ENCODE measurements around the gene HPN. TPM values are rescaled to one million over a fixed set of nuclear protein-coding genes. Genes with fewer than 3 reads are reported as not detected.
"Not testable (repeated sequence)": the region's sequence is repeated elsewhere in the genome, so short reads cannot be mapped to it uniquely, and the experiment has no call there.

Gene HPN
- total RNA-seq, 1 donor from 2014 or later: 564 TPM

DNA sequence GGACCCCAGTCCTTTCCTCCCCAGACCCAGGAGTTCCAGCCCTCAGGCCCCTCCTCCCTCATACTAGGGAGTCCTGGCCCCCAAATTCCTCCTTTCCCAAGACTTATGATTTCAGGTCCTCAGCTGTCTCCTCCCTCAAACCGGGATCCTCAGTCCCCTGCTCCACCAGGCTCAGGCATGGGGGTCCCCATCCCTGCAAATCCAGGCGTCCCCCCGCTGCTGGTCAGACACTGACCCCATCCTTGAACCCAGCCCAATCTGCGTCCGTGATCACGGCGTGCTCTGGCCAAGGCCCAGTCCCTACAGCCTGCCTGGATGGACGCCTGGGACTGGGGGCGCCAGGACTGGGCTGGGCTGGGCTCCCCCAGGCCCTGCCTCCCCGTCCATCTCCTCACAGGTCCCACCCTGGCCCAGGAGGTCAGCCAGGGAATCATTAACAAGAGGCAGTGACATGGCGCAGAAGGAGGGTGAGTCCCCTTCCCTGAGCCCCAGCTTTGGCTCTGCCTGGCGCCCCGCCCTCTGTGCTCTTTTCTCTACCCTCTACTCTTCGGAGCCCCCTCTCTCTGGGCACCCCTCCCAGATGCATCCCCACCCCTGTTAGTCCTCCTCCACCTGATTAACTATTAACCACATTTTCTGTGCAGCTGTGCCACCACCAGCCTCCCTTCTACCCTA is 672 bp downstream of the HPN start:
- peak; percentile 97 for DNase-seq (ENCODE audit: low spot score)
- peak; percentile 56 for ATAC-seq

- DNase-seq (ENCODE audit: low spot score) (no peak), ATAC-seq (no peak)
Measured at GRCh38 chr19:35042954-35043604, 1.6 kb downstream of the HPN start.

DNA sequence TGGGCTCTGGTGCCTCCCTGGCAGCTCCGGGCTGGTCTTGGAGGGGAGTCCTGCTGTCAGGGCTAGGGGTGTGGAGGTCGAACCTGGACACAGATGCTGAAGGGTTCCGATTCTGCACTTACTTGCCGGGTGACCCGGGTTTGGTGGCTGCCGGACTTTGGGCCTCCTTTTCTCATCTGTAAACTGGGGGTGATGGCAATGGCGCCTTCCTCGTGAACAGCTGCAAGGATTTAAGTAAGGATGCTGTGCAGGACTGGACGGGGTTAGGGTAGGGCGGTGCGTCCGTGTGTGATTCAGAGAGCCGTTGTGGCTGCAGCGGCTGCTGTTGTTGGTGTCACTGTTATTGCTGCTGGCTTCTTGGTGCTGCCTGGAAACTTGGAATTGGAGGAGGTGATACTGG is 2.4 kb downstream of the HPN start:
- no peak for DNase-seq (ENCODE audit: low spot score)
- no peak for ATAC-seq

DNA sequence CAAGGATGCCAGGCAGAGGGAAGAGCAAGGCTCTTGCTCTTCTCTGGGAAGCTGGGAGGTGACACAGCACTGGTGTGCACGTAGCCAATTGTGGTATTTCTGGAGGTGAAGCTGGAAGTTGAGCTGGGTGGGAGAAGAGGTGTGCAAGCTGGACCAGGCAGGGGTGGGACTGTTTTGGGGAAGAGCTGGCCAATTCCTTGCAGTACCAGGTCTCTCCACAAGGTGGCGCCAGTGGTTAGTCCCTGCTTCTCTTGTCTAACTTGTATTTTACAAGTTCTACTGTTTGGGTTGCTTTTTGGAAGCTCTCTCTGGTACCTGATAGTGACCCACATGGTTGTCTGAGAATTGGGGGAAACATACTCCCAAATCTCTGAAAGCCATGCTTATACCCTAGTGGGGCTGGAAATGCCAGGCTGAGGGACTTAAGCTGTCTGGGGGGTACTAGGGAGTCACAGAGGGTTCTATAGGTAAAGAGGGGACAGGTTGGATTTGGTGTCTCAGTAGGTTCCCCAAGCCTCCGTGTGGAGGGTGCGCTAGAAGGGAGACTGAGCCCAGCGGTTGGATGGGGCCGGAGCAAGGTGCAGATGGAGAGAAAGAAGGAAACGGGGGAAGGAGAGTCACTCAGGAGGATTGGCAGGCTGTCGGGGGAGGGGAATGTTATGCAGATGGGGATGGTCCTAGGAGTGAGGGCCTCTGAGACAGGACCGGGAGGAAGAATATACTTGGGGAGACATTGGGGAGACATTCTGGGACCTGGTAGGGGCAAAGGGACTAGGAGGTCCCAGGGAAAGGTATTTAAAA is 3.0 kb downstream of the HPN start:
- peak; percentile 3 for ATAC-seq
- peak; percentile 78 for DNase-seq (ENCODE audit: low spot score)

DNA sequence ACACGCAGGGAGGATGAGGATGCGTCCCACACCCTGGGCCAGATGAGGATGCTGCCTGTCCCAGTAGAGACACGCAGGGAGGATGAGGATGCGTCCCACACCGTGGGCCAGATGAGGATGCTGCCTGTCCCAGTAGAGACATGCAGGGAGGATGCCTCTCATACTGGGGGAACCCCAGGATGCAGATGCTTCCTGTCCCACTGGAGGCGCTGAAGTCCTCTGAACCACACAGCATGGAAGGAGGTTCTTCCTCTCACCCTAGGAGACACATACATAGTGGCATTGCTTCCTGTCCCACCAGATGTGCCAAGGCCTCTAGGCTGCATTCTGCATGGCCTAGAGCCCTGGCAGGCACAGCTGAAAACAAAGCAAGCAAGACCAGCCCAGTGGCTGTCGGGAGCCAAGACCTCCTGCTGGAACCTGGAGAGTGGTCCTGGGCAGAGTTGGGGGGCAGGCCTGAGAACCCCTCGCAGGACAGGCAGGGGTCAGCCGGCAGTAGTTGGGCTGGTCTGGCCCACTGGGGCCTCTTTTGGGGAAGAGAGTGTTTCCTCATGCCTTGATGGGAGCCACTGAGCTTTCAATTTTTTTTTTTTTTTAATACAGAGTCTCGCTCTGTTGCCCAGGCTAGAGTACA is 4.3 kb downstream of the HPN start:
- no peak for DNase-seq (ENCODE audit: low spot score)

GRCh38 chr19:35046461-35046860 is 4.9 kb downstream of the HPN start:
- DNase-seq (ENCODE audit: low spot score) (no peak), ATAC-seq (no peak)

More for the DNA sequence above, 4.3 kb downstream of the HPN start:
- no peak for ATAC-seq

GRCh38 chr19:35048911-35049411 is 7.4 kb downstream of the HPN start:
- DNase-seq (ENCODE audit: low spot score) (peak; percentile 94), ATAC-seq (peak; percentile 69)

- DNase-seq (ENCODE audit: low spot score) (no peak), ATAC-seq (no peak)
Measured at GRCh38 chr19:35049456-35049855, 7.9 kb downstream of the HPN start.

GRCh38 chr19:35050662-35051061 is 9.1 kb downstream of the HPN start:
- ATAC-seq; DNase-seq (ENCODE audit: low spot score): not testable (repeated sequence)

DNA sequence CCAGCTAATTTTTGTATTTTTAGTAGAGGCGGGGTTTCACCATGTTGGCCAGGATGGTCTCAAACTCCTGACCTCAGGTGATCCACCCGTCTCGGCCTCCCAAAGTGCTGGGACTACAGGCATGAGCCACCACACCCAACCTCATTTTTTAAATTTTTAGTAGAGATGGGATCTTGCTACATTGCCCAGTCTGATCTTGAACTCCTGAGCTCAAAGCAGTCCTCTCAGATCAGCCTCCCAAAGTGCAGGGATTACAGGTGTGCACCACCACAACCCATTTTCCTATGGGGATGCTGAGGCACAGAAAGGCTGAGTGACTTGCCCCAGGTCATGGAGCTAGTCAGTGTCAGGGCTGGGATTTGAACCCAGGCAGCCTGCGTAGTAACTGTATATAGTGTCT is 9.7 kb downstream of the HPN start:
- ATAC-seq; DNase-seq (ENCODE audit: low spot score): not testable (repeated sequence)

GRCh38 chr19:35051796-35052195 is 10.3 kb downstream of the HPN start:
- ATAC-seq: no peak
- DNase-seq (ENCODE audit: low spot score): no peak

DNA sequence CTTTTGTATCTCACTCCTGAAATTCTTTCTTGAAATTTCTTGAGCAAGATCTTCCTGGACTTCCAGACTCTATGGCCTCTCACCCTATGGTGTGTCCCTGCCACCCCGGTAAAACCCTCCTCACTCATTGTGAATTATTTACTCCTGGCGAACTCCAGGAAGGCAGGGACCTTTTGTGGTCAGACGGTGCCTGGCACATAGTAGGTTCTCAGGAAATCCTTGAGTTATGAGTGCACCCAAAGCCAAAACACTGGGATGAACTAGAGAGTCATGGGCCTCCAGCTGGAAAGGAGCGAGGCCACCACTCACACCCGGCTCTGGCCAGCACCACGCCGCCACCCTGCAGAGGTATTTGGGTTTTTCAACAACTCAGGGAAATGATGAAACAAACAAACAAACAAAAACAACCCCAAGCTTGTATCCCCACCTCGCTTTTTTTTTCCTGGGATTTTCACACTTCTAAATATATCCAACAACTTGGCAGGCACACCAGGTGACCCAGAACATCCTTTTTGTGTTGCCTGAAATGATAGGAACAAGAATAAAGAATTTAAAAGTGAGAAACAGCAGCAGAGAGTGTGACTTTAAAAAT is 11.2 kb downstream of the HPN start:
- DNase-seq (ENCODE audit: low spot score): no peak

DNA sequence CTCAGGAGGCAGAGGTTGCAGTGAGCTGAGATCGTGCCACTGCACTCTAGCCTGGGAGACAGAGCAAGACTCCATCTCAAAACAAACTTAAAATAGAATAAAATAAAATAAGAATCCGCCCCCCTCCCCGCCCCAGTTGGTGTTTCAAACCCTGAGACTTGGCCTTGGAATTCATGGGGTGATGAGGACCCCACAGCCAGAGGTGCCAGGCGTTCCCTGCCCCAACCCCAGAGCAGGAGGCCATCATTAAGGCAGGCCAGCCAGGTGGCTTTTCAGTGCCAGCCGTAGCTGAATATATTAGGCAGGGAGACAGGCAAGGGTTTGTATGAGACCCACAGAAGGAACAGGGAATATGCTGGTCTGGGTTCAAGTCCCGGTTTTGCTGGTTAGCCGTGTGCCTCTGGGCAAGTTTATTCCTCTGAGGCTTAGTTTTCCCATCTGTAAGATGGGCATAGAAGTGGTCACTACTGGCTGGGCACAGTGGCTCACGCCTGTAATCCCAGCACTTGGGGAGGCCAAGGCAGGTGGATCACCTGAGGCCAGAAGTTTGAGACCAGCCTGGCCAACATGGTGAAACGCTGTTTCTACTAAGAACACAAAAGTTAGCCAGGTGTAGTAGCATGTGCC is 12.3 kb downstream of the HPN start:
- DNase-seq (ENCODE audit: low spot score): no peak

More for the DNA sequence above, 11.2 kb downstream of the HPN start:
- ATAC-seq: no peak

DNA sequence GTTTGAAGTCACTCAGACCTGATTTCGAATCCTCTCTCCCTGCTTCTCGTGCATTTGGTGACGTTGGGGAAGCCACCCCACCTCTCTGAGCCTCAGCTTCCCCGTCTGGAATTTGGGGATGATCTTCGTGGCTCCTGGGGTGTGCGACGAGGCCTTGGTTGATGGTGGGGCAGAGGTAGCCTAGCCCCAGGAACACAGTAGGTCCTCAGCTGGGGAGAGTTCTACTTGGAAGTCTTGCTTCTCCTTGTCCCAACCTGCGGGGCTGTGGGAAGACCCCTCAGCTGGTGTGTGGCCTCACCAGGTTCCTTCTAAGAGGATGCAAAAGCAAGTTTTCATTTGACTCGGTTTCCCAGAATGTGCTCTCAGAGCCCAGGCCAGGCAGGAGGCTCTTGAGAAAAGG is 13.1 kb downstream of the HPN start:
- ATAC-seq: no peak
- DNase-seq (ENCODE audit: low spot score): no peak

More for the DNA sequence above, 12.3 kb downstream of the HPN start:
- ATAC-seq: no peak

- ATAC-seq (peak; percentile 42), DNase-seq (ENCODE audit: low spot score) (no peak)
Measured at GRCh38 chr19:35055715-35056179, 14.2 kb downstream of the HPN start.

- ATAC-seq (no peak), DNase-seq (ENCODE audit: low spot score) (no peak)
Measured at GRCh38 chr19:35056513-35057063, 15.1 kb downstream of the HPN start.

DNA sequence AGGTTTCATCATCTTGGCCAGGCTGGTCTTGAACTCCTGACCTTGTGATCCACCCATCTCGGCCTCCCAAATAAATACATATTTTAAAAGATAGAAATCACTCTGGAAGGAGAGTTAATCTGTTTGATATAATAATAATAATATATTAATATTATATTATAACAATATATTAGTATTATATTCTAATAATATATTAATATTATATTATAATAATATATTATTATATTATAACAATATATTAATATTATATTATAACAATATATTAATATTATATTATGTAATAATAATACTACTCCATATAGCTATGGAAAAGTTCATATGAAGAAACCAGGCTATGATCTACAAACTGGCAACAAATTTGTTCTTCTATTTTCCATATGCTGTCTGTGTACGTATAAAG is 16.8 kb downstream of the HPN start:
- DNase-seq (ENCODE audit: low spot score) (no peak), ATAC-seq (no peak)

DNA sequence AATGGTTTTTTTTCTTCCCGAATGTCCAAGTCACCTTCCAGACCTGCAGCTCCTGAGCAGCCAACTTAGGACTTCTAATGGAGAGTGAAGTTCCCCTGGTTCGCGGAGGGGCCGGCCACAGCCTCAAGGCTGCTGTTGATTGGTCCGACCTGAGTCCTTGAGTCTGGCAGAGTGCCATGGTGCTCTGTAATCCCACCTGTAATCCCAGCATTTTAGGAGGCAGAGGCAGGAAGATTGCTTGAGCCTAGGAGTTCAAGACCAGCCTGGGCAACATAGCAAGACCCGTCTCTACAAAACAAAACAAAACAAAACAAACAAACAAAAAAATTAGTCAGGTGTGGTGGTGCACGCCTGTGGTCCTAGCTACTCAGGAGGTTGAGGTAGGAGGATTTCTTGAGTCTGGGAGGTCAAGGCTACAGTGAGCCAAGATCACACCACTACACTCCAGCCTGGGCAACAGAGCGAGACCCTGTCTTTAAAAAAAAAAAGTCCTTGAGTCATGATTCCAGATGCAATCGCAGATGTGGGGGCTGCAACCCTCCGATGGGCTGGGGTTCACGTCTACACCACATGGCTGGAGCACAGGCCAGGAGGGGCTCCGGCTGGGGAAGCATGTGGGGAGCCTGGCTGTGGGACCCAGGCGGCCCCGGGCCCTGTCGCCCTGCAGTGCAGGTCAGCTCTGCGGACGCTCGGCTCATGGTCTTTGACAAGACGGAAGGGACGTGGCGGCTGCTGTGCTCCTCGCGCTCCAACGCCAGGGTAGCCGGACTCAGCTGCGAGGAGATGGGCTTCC is 17.7 kb downstream of the HPN start:
- ATAC-seq: peak; percentile 7

DNA sequence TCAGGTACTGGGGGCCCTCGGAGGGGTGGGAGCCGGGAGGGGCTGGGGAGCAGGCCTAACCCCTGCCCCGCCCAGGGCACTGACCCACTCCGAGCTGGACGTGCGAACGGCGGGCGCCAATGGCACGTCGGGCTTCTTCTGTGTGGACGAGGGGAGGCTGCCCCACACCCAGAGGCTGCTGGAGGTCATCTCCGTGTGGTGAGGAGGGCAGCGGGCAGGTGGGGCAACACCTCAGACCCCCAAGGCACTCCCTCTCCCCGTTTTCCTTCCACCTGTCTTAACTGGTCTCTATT is 18.2 kb downstream of the HPN start:
- DNase-seq (ENCODE audit: low spot score): no peak
- ATAC-seq: peak; percentile 8

More for the DNA sequence above, 17.7 kb downstream of the HPN start:
- no peak for DNase-seq (ENCODE audit: low spot score)
